ENCODE measurements around the gene IP6K3. TPM values are rescaled to one million over a fixed set of nuclear protein-coding genes. Genes with fewer than 3 reads are reported as not detected.
A peak's percentile ranks its signal among the peaks of the same experiment; 100 is the strongest.

The IP6K3 gene
- total RNA-seq, 1 donor from 2014 or later = not detected

- H3K4me3 ChIP-seq = no peak overlapping the region
- no peak for TF ChIP-seq CTCF (IDR thresholded peaks at IDR 0.05)
- peaks cover 0 to 10% of the 10 kb centered on the region in 2 donors for H3K36me3 ChIP-seq
- no peak overlapping the region for H3K27ac ChIP-seq
- no peaks in the 10 kb centered on the region for H3K27me3 ChIP-seq
- intact Hi-C loops (cut with DNase I) = no loop called here
- no peak for DNase-seq (ENCODE audit: low spot score in 2 of 2)
- H3K9me3 ChIP-seq = no peaks in the 10 kb centered on the region
- H3K4me1 ChIP-seq = no peaks in the 10 kb centered on the region
These were observed 47.6 kb downstream of the IP6K3 start for GRCh38 chr6:33699131-33699530.

GRCh38 chr6:33698494-33698893 is 48.2 kb downstream of the IP6K3 start:
- DNase-seq (ENCODE audit: low spot score in 2 of 2) = no peak
- TF ChIP-seq CTCF (IDR thresholded peaks at IDR 0.05) = no peak
- intact Hi-C loops (cut with DNase I) = no loop called here
- no peak overlapping the region for H3K4me3 ChIP-seq
- no peaks in the 10 kb centered on the region for H3K27me3 ChIP-seq
- no peaks in the 10 kb centered on the region for H3K9me3 ChIP-seq
- H3K36me3 ChIP-seq = peaks cover 0 to 10% of the 10 kb centered on the region in 2 donors
- H3K4me1 ChIP-seq = no peaks in the 10 kb centered on the region
- H3K27ac ChIP-seq = no peak overlapping the region

GRCh38 chr6:33697845-33698244 is 48.9 kb downstream of the IP6K3 start:
- Histone ChIP-seq H3K4me3 (no peak overlapping the region), H3K27ac (no peak overlapping the region), H3K9me3 (no peaks in the 10 kb centered on the region), H3K27me3 (no peaks in the 10 kb centered on the region), H3K4me1 (no peaks in the 10 kb centered on the region), H3K36me3 (peaks cover 0 to 10% of the 10 kb centered on the region in 2 donors)
- no peak for DNase-seq (ENCODE audit: low spot score in 2 of 2)
- intact Hi-C loops (cut with DNase I) = no loop called here
- TF ChIP-seq CTCF (IDR thresholded peaks at IDR 0.05) = no peak

- intact Hi-C loops (cut with DNase I) = no loop called here
- no peaks in the 10 kb centered on the region for H3K27me3 ChIP-seq
- H3K9me3 ChIP-seq = no peaks in the 10 kb centered on the region
- no peaks in the 10 kb centered on the region for H3K4me1 ChIP-seq
- TF ChIP-seq CTCF (IDR thresholded peaks at IDR 0.05) = no peak
- no peak overlapping the region for H3K4me3 ChIP-seq
- no peak for DNase-seq (ENCODE audit: low spot score in 2 of 2)
- H3K36me3 ChIP-seq = peaks cover 0 to 10% of the 10 kb centered on the region in 2 donors
- peak overlapping the region; percentile 30 to 42 for H3K27ac ChIP-seq
These were observed 49.9 kb downstream of the IP6K3 start for GRCh38 chr6:33696548-33697518.

GRCh38 chr6:33696076-33696475 is 50.6 kb downstream of the IP6K3 start:
- Histone ChIP-seq H3K4me1 (no peaks in the 10 kb centered on the region), H3K9me3 (no peaks in the 10 kb centered on the region), H3K4me3 (no peak overlapping the region), H3K36me3 (peaks cover 5 to 10% of the 10 kb centered on the region in 2 donors), H3K27ac (no peak overlapping the region), H3K27me3 (no peaks in the 10 kb centered on the region)
- intact Hi-C loops (cut with DNase I) = no loop called here
- DNase-seq (ENCODE audit: low spot score in 2 of 2) = no peak
- no peak for TF ChIP-seq CTCF (IDR thresholded peaks at IDR 0.05)
